DND-41 (cell line): ENCODE data around the gene SUN3.

Experiments used
- ATAC-seq: fragments of 200-7000 bp; cut with Tn5 transposase; 3 replicates; pipeline ENCODE4 v1.9.1; 2021; ENCODE audit warnings: low read depth; ENCODE audit not compliant: insufficient read depth
- DNase-seq: peaks from one replicate; pipeline ENCODE4 v3.0.0-alpha.2; 2020
- H2AFZ ChIP-seq: 2 replicates; pipeline ENCODE4 v1.6.0; 2012; ENCODE audit warnings: low read depth, low read length
- H3K27ac ChIP-seq: 2 replicates; pipeline ENCODE4 v1.5.1; 2012; ENCODE audit warnings: low read length, inconsistent platforms
- H3K27me3 ChIP-seq: fragments of 200-600 bp; sonication (generic); 2 replicates; pipeline ENCODE4 v1.6.0; 2012; ENCODE audit warnings: low read length, mild to moderate bottlenecking, inconsistent platforms; ENCODE audit not compliant: insufficient read depth, poor library complexity
- H3K36me3 ChIP-seq: 2 replicates; pipeline ENCODE4 v1.5.1; 2012; ENCODE audit warnings: low read length, inconsistent platforms; ENCODE audit not compliant: insufficient read depth
- H3K4me1 ChIP-seq: 2 replicates; pipeline ENCODE4 v1.5.1; 2012; ENCODE audit warnings: mild to moderate bottlenecking, low read length; ENCODE audit not compliant: insufficient read depth
- H3K4me2 ChIP-seq: 2 replicates; pipeline ENCODE4 v1.6.0; 2012; ENCODE audit warnings: mild to moderate bottlenecking, moderate library complexity, low read length, inconsistent platforms; ENCODE audit not compliant: insufficient read depth
- H3K4me3 ChIP-seq, 2 experiments: fragments of 200-600 bp in 1 of 2; shearing (Covaris generic) in 1 of 2; 2 replicates each; pipeline ENCODE4 v1.5.1; 2012 to 2016; ENCODE audit warnings: inconsistent platforms in 2 of 2, low read length in 2 of 2, mild to moderate bottlenecking in 2 of 2, low read depth in 1 of 2, moderate library complexity in 1 of 2
- H3K79me2 ChIP-seq: 2 replicates; pipeline ENCODE4 v1.6.0; 2012; ENCODE audit warnings: low read length, inconsistent platforms; ENCODE audit not compliant: insufficient read depth
- H3K9ac ChIP-seq: 2 replicates; pipeline ENCODE4 v1.6.0; 2012; ENCODE audit warnings: low read depth, mild to moderate bottlenecking, inconsistent platforms, low read length, moderate library complexity
- H3K9me3 ChIP-seq: 2 replicates; pipeline ENCODE4 v1.5.1; 2012; ENCODE audit warnings: low read length, moderate library complexity, mild to moderate bottlenecking, inconsistent platforms; ENCODE audit not compliant: insufficient read depth, severe bottlenecking
- H4K20me1 ChIP-seq: 2 replicates; pipeline ENCODE4 v1.6.0; 2012; ENCODE audit warnings: low read length; ENCODE audit not compliant: insufficient read depth
- CTCF ChIP-seq: IDR thresholded peaks from 2 replicates; pipeline ENCODE4 v1.5.1; 2012; ENCODE audit warnings: borderline replicate concordance, low read length, moderate library complexity, mild to moderate bottlenecking; ENCODE audit not compliant: poor library complexity, severe bottlenecking; ENCODE audit errors: extremely low read depth
- EZH2 ChIP-seq: IDR thresholded peaks from 3 replicates; pipeline ENCODE4 v1.6.1; 2012; ENCODE audit warnings: borderline replicate concordance, low read depth, mild to moderate bottlenecking, moderate library complexity, low read length, inconsistent platforms; ENCODE audit not compliant: severe bottlenecking

SUN3 gene

GRCh38 chr7:48074204-48074654, 45.3 kb upstream of the SUN3 start:
- no peak for TF ChIP-seq CTCF
- TF ChIP-seq EZH2, result no peak
- Histone ChIP-seq H2AFZ (no peak overlapping the region), H3K27me3 (no peaks in the 10 kb centered on the region), H3K9me3 (no peaks in the 10 kb centered on the region), H3K79me2 (no peaks in the 10 kb centered on the region), H4K20me1 (no peaks in the 10 kb centered on the region), H3K9ac (no peak overlapping the region), H3K4me2 (no peak overlapping the region), H3K27ac (no peak overlapping the region), H3K4me3 (no peak overlapping the region), H3K4me1 (no peaks in the 10 kb centered on the region), H3K36me3 (no peaks in the 10 kb centered on the region)
- ATAC-seq (no peak), DNase-seq (no peak)

GRCh38 chr7:48067475-48067874, 38.6 kb upstream of the SUN3 start:
- no peaks in the 10 kb centered on the region for H4K20me1 ChIP-seq
- H3K36me3 ChIP-seq, result no peaks in the 10 kb centered on the region
- no peak overlapping the region for H3K4me2 ChIP-seq
- ATAC-seq, result no peak
- TF ChIP-seq CTCF (no peak), EZH2 (no peak)
- no peak overlapping the region for H3K27ac ChIP-seq
- no peaks in the 10 kb centered on the region for H3K27me3 ChIP-seq
- H3K4me3 ChIP-seq, result no peak overlapping the region
- H3K9ac ChIP-seq, result no peak overlapping the region
- DNase-seq, result no peak
- no peaks in the 10 kb centered on the region for H3K9me3 ChIP-seq
- no peaks in the 10 kb centered on the region for H3K4me1 ChIP-seq
- H3K79me2 ChIP-seq, result no peaks in the 10 kb centered on the region
- H2AFZ ChIP-seq, result no peak overlapping the region

- H3K27ac ChIP-seq, result no peak overlapping the region
- H3K9me3 ChIP-seq, result no peaks in the 10 kb centered on the region
- H3K4me1 ChIP-seq, result no peaks in the 10 kb centered on the region
- H3K79me2 ChIP-seq, result no peaks in the 10 kb centered on the region
- TF ChIP-seq CTCF, result no peak
- TF ChIP-seq EZH2, result no peak
- DNase-seq (no peak), ATAC-seq (no peak)
- no peak overlapping the region for H2AFZ ChIP-seq
- H4K20me1 ChIP-seq, result no peaks in the 10 kb centered on the region
- no peak overlapping the region for H3K4me3 ChIP-seq
- H3K9ac ChIP-seq, result no peak overlapping the region
- H3K36me3 ChIP-seq, result no peaks in the 10 kb centered on the region
- no peaks in the 10 kb centered on the region for H3K27me3 ChIP-seq
- no peak overlapping the region for H3K4me2 ChIP-seq
Measured at GRCh38 chr7:48063985-48064384, 35.1 kb upstream of the SUN3 start.

GRCh38 chr7:48059706-48060105, 30.8 kb upstream of the SUN3 start:
- H3K27ac ChIP-seq, result no peak overlapping the region
- no peak overlapping the region for H3K4me2 ChIP-seq
- H3K36me3 ChIP-seq, result no peaks in the 10 kb centered on the region
- no peaks in the 10 kb centered on the region for H3K27me3 ChIP-seq
- no peaks in the 10 kb centered on the region for H3K4me1 ChIP-seq
- H3K9ac ChIP-seq, result no peak overlapping the region
- H2AFZ ChIP-seq, result no peak overlapping the region
- H3K79me2 ChIP-seq, result no peaks in the 10 kb centered on the region
- H3K9me3 ChIP-seq, result no peaks in the 10 kb centered on the region
- no peak for DNase-seq
- ATAC-seq, result no peak
- no peaks in the 10 kb centered on the region for H4K20me1 ChIP-seq
- no peak overlapping the region for H3K4me3 ChIP-seq
- no peak for TF ChIP-seq EZH2
- no peak for TF ChIP-seq CTCF
